SK-N-SH (cell line): Measurements from ENCODE around the gene PADI4.

Source experiments
- CTCF ChIP-seq: fragments of 200-600 bp; sonication (generic); IDR thresholded peaks from 2 replicates; pipeline ENCODE4 v1.6.1; 2017; ENCODE audit warnings: antibody characterized with exemption, mild to moderate bottlenecking, moderate library complexity
- JUND ChIP-seq: IDR thresholded peaks from 2 replicates; pipeline ENCODE4 v1.4.0; 2012
- SIN3A ChIP-seq: IDR thresholded peaks from 2 replicates; pipeline ENCODE4 v1.6.1; 2012; ENCODE audit warnings: low read depth, mild to moderate bottlenecking, low read length, moderate library complexity, borderline replicate concordance
- USF1 ChIP-seq: IDR thresholded peaks from 2 replicates; pipeline ENCODE4 v1.4.0; 2012; ENCODE audit warnings: low read depth, borderline replicate concordance

- TF ChIP-seq JUND (no peak), USF1 (no peak), CTCF (no peak), SIN3A (no peak)
Observed at GRCh38 chr1:17412093-17412870, 104.3 kb downstream of the PADI4 start.
